K562 (cell line): ENCODE results near the gene PRR29. TPM values are rescaled to one million over a fixed set of nuclear protein-coding genes. Genes with fewer than 3 reads are reported as not detected.
A peak's percentile ranks its signal among the peaks of the same experiment; 100 is the strongest.

Source experiments
- HDAC2 ChIP-seq: fragments of 450-650 bp; IDR thresholded peaks from 2 replicates; pipeline ENCODE4 v1.6.1; 2016; ENCODE audit warnings: mild to moderate bottlenecking
- MGA ChIP-seq: fragments of 450-650 bp; IDR thresholded peaks from 2 replicates; pipeline ENCODE4 v1.6.1; 2016; ENCODE audit warnings: mild to moderate bottlenecking, moderate library complexity
- NFIX ChIP-seq: fragments of 250-450 bp; sonication (Bioruptor Pico); IDR thresholded peaks from 2 replicates; pipeline ENCODE4 v1.4.0; 2020; ENCODE audit warnings: low read depth, mild to moderate bottlenecking, moderate library complexity
- PHB ChIP-seq: fragments of 250-450 bp; sonication (Bioruptor Pico); IDR thresholded peaks from 2 replicates; pipeline ENCODE4 v1.5.0; 2021
- SMARCA5 ChIP-seq: fragments of 450-650 bp; IDR thresholded peaks from 2 replicates; pipeline ENCODE4 v1.6.1; 2016
- ZMIZ1 ChIP-seq, 2 experiments: fragments of 150-350 bp in 1 of 2; IDR thresholded peaks; 2 replicates each; pipeline ENCODE4 v1.6.1; 2012 to 2016; ENCODE audit warnings: low read depth in 2 of 2, low read length in 2 of 2, mild to moderate bottlenecking in 1 of 2, moderate library complexity in 1 of 2
- ZNF140 ChIP-seq: fragments of 250-450 bp; sonication (Bioruptor Pico); IDR thresholded peaks from 2 replicates; pipeline ENCODE4 v1.8.0; 2021; ENCODE audit warnings: moderate library complexity, mild to moderate bottlenecking, inconsistent platforms
- ZNF511 ChIP-seq: sonication (generic); formaldehyde crosslinking; IDR thresholded peaks from 2 replicates; pipeline ENCODE4 v1.8.0; 2022; ENCODE audit warnings: mild to moderate bottlenecking, missing genetic modification reagents
- polyA plus RNA-seq, 8 experiments: library from polyadenylated mRNA; depleted of rRNA in 4 of 8; stranded (reverse) in 5 of 8; unstranded in 3 of 8; fragments of >200 nt; fragmentation: Nextera tagmentation in 2 of 8; fragmentation: Illumina TruSeq in 1 of 8; extraction: Ambion mirVana in 2 of 8; extraction: Trizol in 1 of 8; gene quantifications; 2 replicates each; pipeline versions ENCODE4 v1.2.1 to v1.2.3, GENCODE V29; 2011 to 2014; ENCODE audit warnings: inconsistent platforms in 1 of 8, missing spikeins in 1 of 8
- total RNA-seq, 7 experiments: library from RNA; depleted of rRNA in 6 of 7; stranded (reverse); fragments of >200 nt in 6 of 7; fragmentation: Illumina TruSeq in 2 of 7; extraction: Trizol in 2 of 7; gene quantifications; 2 replicates each; pipeline versions ENCODE4 v1.2.1 to v1.2.3, GENCODE V29; 2011 to 2021; ENCODE audit warnings: low replicate concordance in 1 of 7

Gene PRR29
- total and polyA plus RNA-seq, 9 of the 15 experiments (the other 6 are each of a cell fraction or from before 2014, with no cell fraction given), result 0.08 to 0.58 (median 0.15) TPM; not detected in 5

GRCh38 chr17:64024781-64025731, 26.9 kb downstream of the PRR29 start (continued):
- TF ChIP-seq MGA, result peak; percentile 42; the same call in 1 of the 2 replicates
- 0 out of 2 replicates have a peak, but pooled peaks have one; percentile 37 for TF ChIP-seq ZNF511 (CRISPR knock-in tag)
- no peak for TF ChIP-seq ZMIZ1 (IDR thresholded peaks at IDR 0.05; ENCODE audit: low read depth in 2 of 2, low read length in 2 of 2)
- peak; percentile 60 for TF ChIP-seq NFIX (CRISPR knock-in tag)
- peak; percentile 64 for TF ChIP-seq HDAC2
- TF ChIP-seq ZNF140 (CRISPR knock-in tag), result no peak
- peak; percentile 88; the same call in 1 of the 2 replicates for TF ChIP-seq SMARCA5
- 0 out of 2 replicates have a peak, but pooled peaks have one; percentile 30 for TF ChIP-seq PHB (CRISPR knock-in tag)
